GM04503 (cell line): ENCODE results near the gene MRPL55.

Experiments used
- DNase-seq: peaks from one replicate; pipeline ENCODE4 v3.0.0-alpha.2; 2012; ENCODE audit warnings: low read depth

The MRPL55 gene

GRCh38 chr1:228084325-228084724 lies 24.8 kb downstream of the MRPL55 start:
- peak; percentile 64 for DNase-seq

- no peak for DNase-seq
Observed at GRCh38 chr1:228083871-228084278, 25.2 kb downstream of the MRPL55 start.

DNA sequence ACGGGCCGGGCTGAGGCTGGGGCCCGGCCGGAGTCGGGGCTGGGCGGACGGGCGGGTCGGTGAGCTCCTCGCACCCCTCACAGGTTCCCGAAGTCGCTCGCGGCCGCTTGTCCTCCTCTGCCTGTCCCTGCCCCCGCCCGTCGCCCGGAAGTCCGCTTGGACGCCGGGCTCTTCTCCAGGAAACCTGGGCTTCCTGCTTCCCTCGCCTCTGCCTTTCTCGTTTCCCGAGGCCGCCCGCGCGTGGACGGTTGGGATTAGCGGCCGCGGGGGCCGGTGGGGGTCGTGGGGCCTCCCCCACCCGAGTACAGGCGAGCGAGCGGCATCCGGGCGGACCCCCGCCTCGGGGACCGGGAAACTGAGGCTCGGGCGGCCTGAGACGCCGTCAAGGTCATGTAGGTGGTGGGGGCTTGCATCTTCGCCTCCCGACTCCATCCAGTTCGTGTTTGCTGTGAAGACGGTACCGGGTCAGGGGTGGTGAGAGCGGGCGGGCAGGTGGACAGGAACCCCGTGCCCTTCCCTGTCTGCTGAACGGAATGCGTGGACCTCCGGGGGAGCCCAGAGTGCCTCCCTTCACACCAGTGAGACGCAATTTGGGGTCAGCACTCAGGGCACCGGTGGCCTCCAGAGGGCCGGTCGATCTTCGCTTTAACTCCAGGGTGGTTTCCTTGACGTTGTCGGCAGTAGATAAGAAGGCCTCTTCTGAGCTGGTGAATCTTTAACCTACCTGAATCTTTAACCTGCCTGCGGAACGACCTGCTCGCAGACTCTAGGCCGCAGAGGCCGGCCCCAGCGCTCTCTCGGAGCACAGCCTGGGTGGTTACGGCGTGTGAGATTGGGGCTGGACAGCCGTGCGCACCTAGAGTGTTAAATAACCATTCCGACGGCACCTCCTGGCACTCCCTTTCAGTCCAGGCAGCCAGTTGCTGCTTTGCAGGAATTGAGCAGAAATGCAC lies 25.9 kb downstream of the MRPL55 start:
- no peak for DNase-seq

DNA sequence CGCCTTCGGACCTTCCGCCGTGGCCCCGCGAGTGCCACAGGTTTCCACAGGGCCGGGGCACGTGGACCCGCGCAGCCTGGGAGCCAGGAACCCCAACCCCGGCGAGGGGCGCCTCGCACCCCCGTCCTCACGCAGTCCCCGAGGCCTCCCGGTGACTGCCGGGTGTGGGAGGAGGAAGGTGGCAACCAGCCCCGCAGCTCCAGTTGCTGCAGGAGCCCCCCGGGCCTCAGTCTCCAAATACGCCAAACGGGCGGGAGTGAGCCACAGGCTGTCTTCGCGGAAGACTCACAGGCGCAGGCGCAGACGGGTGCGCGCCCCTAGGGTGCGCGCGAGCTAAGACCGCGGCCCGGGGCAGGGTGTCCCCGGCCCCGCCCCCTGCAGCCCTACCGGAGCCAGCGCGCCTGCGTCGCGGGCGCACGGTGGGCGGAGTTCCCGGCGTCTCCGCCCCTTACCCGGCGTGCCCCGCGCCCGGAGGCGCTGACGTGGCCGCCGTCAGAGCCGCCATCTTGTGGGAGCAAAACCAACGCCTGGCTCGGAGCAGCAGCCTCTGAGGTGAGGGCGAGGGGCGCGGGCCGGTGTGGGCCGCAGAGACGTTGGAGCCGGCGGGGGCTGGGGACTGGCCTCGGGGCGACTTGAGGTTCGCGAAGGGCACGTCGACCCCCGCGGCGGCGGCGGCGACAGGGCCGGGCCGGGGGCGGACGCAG lies 26.7 kb downstream of the MRPL55 start, which contains the start of gene ARF1:
TSS of gene ARF1 (plus strand) at position 495 of the 704 bp plus-strand sequence. CDS start 14,407 bp downstream, outside the sequence.
- DNase-seq: no peak

GRCh38 chr1:228081578-228082213 lies 27.4 kb downstream of the MRPL55 start:
- DNase-seq: no peak

DNA sequence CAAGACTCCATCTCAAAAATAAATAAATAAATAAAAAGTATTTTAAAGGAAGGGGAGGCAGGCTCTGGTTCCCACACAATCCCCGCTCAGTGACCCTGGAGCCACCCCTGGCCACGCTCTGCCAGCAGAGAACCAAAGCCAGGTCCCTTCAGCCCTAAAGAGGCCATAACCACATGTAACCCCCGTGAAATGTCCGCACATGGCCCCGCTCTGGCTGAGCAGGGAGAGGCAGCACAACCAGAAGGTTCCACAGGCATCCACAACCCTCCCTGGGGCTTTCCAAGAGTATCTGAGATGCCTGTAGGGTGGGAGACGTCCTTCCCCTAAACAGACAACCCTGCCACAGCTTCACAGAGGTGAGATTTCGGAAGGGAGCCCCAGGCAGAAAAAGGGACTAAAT lies 28.0 kb downstream of the MRPL55 start:
- DNase-seq: no peak

GRCh38 chr1:228079601-228080263 lies 29.4 kb downstream of the MRPL55 start:
- DNase-seq: no peak

DNA sequence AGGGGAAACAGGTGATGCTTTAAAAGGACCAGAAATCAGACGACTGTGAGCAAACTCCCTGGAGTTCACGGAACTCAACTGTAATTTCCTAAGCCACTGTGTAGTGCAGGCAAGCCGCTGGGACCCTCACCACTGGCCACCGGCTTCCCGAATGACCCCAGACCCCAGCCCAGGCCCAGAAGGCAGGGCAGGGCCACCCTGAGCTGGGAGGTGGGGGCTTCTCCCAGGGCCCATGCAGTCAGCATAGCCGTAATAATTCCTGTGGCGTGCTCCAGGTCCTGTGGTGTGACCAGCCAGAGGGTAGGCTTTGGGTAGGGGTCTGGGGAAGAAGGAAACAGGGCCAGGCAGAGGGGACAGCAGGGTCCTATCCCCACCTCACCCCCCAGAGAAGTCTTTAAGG lies 30.1 kb downstream of the MRPL55 start:
- no peak for DNase-seq

DNA sequence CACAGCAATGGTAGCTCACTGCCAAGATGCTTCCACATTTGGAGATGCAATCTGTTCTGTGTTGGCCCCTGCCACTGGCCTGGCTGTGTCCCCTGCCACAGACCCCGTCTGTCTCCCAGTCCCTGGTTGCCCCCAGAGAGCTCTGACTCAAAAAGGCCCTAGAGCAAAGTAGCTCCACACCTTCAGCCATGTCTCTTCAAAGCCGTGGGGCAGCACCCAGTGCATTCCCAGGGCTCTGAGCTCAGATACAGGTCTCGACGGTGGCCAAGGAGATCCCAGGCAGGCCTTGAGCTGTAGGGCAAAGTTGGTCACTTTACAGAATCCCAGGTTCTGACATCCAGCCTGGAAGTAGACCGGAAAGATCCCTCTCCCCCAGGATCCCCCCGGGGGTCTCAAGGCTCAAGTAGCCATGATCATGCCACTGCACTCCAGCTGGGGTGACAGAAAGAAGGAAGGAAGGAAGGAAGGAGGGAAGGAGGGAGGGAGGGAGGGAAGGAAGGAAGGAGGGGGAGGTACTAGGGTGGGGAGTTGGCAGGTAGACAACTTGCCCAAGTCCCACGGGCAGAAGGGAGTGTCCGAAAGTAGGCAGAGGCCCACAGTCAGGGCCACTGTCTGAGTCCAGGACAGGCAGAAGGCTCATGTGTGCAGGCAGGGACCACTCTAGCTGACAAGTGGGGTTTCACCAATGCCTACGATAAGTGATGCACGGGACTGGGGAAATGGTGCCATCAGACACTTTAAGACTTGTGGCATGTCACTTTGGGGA lies 31.4 kb downstream of the MRPL55 start:
- DNase-seq: no peak

DNA sequence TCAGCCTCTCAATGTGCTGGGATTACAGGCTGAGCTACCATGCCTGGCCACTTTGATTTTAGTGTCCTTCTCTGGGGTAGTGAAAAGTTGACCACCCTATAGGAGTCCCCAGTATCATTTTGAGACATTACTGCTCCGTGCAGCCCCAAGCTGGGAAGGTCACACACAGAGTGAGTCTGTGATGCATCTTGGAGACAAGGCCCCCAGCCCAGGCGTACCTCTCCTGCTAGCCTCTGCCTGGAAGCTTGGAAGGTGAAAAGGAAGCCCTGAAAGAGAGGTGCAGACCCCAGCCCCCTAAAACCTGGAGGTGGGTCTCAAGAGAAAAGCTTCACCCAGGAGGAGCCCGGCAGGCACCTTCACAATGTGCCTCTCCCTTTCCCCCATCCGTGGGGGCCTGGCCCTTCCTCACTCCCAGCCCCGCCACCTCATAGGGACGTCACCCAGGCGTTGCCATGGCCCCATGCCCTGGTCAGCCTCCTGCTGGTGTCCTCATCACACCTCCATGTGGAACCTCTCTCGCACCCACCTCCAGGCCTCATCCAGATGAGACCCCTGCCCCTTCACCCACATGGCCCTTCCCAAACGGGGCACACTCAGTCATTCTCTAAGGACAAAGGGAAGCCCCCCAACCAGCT lies 32.2 kb downstream of the MRPL55 start:
- DNase-seq: no peak

- no peak for DNase-seq
Observed at GRCh38 chr1:228075801-228076271, 33.3 kb downstream of the MRPL55 start.

GRCh38 chr1:228074954-228075730 lies 34.0 kb downstream of the MRPL55 start:
- no peak for DNase-seq

GRCh38 chr1:228073857-228074545 lies 35.1 kb downstream of the MRPL55 start:
- no peak for DNase-seq

GRCh38 chr1:228073061-228073856 lies 35.8 kb downstream of the MRPL55 start:
- no peak for DNase-seq

DNA sequence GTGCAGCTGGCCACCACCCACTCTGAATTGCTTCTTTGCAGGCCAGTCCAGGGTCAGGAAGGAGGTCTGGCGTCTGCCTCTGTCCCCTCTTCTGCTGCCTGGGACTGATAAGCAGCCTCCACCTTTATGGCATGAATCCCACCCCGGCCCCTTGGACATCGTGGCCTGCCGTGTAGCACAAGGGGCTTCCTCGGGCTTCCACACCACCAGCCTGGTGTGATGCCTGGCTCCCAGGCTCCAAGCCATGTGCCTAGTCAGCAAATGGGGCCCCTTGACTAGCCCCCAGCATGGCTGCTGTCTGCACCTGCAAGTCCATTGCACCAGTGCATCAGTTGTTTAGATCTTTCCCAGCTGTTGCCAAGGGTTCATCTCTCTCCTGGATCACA lies 36.4 kb downstream of the MRPL55 start:
- DNase-seq: no peak

GRCh38 chr1:228071839-228072657 lies 37.1 kb downstream of the MRPL55 start:
- DNase-seq: no peak

DNA sequence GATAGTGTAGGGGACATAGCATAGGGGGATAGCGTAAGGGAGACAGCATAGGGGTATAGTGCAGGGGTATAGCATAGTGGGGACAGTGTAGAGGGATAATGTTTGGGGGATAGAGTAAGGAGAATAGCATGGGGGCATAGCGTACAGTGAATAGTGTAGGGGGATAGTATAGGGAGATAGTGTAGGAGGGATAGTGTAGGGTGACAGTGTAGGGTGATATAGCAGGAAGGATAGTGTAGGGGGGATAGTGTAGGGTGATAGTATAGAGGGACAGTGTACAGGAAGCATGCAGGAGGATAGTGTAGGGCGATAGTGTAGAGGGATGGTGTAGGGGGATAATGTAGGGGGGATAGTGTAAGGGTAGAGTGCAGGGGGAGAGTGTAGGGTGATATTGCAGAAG lies 38.2 kb downstream of the MRPL55 start:
- no peak for DNase-seq

DNA sequence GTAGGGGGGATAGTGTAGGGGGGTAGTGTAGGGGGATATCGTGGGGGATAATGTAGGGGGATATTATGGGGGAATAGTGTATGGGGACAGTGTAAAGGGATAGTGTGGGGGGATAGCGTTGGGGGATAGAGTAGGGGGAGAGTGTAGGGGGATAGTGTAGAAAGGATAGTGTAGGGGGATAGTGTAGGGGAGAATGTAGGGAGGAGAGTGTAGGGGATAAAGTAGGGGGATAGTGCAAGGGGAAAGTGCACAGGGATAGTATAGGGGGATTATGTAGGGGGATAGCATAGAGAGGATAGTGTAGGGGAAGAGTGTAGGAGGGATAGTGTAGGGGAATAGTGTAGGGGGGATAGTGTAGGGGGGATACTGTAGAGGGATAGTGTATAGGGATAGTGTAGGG lies 38.9 kb downstream of the MRPL55 start:
- no peak for DNase-seq
